Dendritic cell treated with granulocyte-macrophage colony-stimulating factor and Interleukin-4, amounts not matched to agents 40 ng/mL and 50 ng/mL, for 4 days (primary cell): ENCODE data around the gene NUDT11.
"Not testable (repeated sequence)": the region's sequence is repeated elsewhere in the genome, so short reads cannot be mapped to it uniquely, and the experiment has no call there.

Experiments
- H3K27ac Mint-ChIP-seq: one replicate; pipeline ENCODE4 v1.8.0; 2022; ENCODE audit warnings: mild to moderate bottlenecking, mixed read lengths
- H3K27me3 Mint-ChIP-seq: one replicate; pipeline ENCODE4 v1.8.0; 2022; ENCODE audit warnings: mild to moderate bottlenecking, mixed read lengths
- H3K36me3 Mint-ChIP-seq: one replicate; pipeline ENCODE4 v1.8.0; 2022; ENCODE audit warnings: low read depth, mixed read lengths
- H3K4me1 Mint-ChIP-seq: one replicate; pipeline ENCODE4 v1.8.0; 2022; ENCODE audit warnings: low read depth, mixed read lengths
- H3K4me3 Mint-ChIP-seq: one replicate; pipeline ENCODE4 v1.8.0; 2022; ENCODE audit warnings: mild to moderate bottlenecking, moderate library complexity, mixed read lengths
- H3K9me3 Mint-ChIP-seq: one replicate; pipeline ENCODE4 v1.8.0; 2022; ENCODE audit warnings: mixed read lengths
- intact Hi-C: fragments of 100-400 bp; cut with micrococcal nuclease; formaldehyde crosslinking; loops from one replicate; pipeline ENCODE4 v1.15.0; 2022

Gene NUDT11

GRCh38 chrX:51496501-51497291 is at the start of gene NUDT11:
Gene NUDT11 (minus strand): TSS chrX:51496592. CDS start chrX:51496444, 148 bp downstream.
- Mint-ChIP-seq H3K4me3 (peak within 1 kb of the TSS; percentile 78), H3K36me3 (no peaks in the 10 kb centered on the region), H3K9me3 (no peaks in the 10 kb centered on the region), H3K27ac (no peak within 1 kb of the TSS), H3K4me1 (peaks cover 6% of the 10 kb centered on the region), H3K27me3 (peaks cover 39% of the 10 kb centered on the region)
- intact Hi-C loops: no loop called here

GRCh38 chrX:51520393-51520792 is 24.0 kb upstream of the NUDT11 start:
- intact Hi-C loops: no loop called here
- Mint-ChIP-seq H3K27ac (no peak overlapping the region), H3K9me3 (no peaks in the 10 kb centered on the region), H3K4me1 (no peaks in the 10 kb centered on the region), H3K4me3 (no peak overlapping the region), H3K27me3 (no peaks in the 10 kb centered on the region), H3K36me3 (no peaks in the 10 kb centered on the region)

GRCh38 chrX:51519131-51519530 is 22.7 kb upstream of the NUDT11 start:
- H3K4me1 Mint-ChIP-seq, H3K27me3 Mint-ChIP-seq, H3K36me3 Mint-ChIP-seq, H3K9me3 Mint-ChIP-seq, H3K4me3 Mint-ChIP-seq, H3K27ac Mint-ChIP-seq, intact Hi-C loops: not testable (repeated sequence)

- H3K9me3 Mint-ChIP-seq: no peaks in the 10 kb centered on the region
- intact Hi-C loops: no loop called here
Observed at GRCh38 chrX:51507551-51507950, 11.2 kb upstream of the NUDT11 start.

GRCh38 chrX:51495701-51496488 is 497 bp downstream of the NUDT11 start:
- H3K27me3 Mint-ChIP-seq: peaks cover 39% of the 10 kb centered on the region
- H3K4me1 Mint-ChIP-seq, H3K9me3 Mint-ChIP-seq, H3K36me3 Mint-ChIP-seq, H3K27ac Mint-ChIP-seq, intact Hi-C loops: not testable (repeated sequence)
- H3K4me3 Mint-ChIP-seq: peak overlapping the region; percentile 78

More at GRCh38 chrX:51507551-51507950, 11.2 kb upstream of the NUDT11 start:
- H3K27ac Mint-ChIP-seq: no peak overlapping the region
- no peak overlapping the region for H3K4me3 Mint-ChIP-seq
- H3K36me3 Mint-ChIP-seq: no peaks in the 10 kb centered on the region
- no peaks in the 10 kb centered on the region for H3K4me1 Mint-ChIP-seq
- H3K27me3 Mint-ChIP-seq: no peaks in the 10 kb centered on the region

- Mint-ChIP-seq H3K4me1 (peaks cover 6% of the 10 kb centered on the region), H3K27me3 (peaks cover 37% of the 10 kb centered on the region), H3K4me3 (no peak overlapping the region), H3K36me3 (no peaks in the 10 kb centered on the region), H3K27ac (no peak overlapping the region), H3K9me3 (no peaks in the 10 kb centered on the region)
- intact Hi-C loops: no loop called here
Observed at GRCh38 chrX:51494409-51494808, 2.0 kb downstream of the NUDT11 start.

GRCh38 chrX:51487960-51488267 is 8.5 kb downstream of the NUDT11 start:
- Mint-ChIP-seq H3K4me3 (no peak overlapping the region), H3K4me1 (no peaks in the 10 kb centered on the region), H3K9me3 (no peaks in the 10 kb centered on the region), H3K27me3 (peaks cover 2% of the 10 kb centered on the region), H3K27ac (no peak overlapping the region), H3K36me3 (no peaks in the 10 kb centered on the region)
- intact Hi-C loops: no loop called here

- intact Hi-C loops: no loop called here
- no peaks in the 10 kb centered on the region for H3K36me3 Mint-ChIP-seq
- H3K27me3 Mint-ChIP-seq: no peaks in the 10 kb centered on the region
- H3K27ac Mint-ChIP-seq: no peak overlapping the region
- H3K4me3 Mint-ChIP-seq: no peak overlapping the region
- no peaks in the 10 kb centered on the region for H3K4me1 Mint-ChIP-seq
- no peaks in the 10 kb centered on the region for H3K9me3 Mint-ChIP-seq
Observed at GRCh38 chrX:51484616-51485015, 11.8 kb downstream of the NUDT11 start.

- H3K4me1 Mint-ChIP-seq, H3K9me3 Mint-ChIP-seq, H3K27me3 Mint-ChIP-seq, H3K4me3 Mint-ChIP-seq, intact Hi-C loops, H3K36me3 Mint-ChIP-seq, H3K27ac Mint-ChIP-seq: not testable (repeated sequence)
Observed at GRCh38 chrX:51482411-51482810, 14.0 kb downstream of the NUDT11 start.

GRCh38 chrX:51476930-51477329 is 19.5 kb downstream of the NUDT11 start:
- Mint-ChIP-seq H3K9me3 (no peaks in the 10 kb centered on the region), H3K27me3 (no peaks in the 10 kb centered on the region), H3K4me3 (no peak overlapping the region), H3K27ac (no peak overlapping the region), H3K4me1 (no peaks in the 10 kb centered on the region), H3K36me3 (no peaks in the 10 kb centered on the region)
- intact Hi-C loops: no loop called here

- no peaks in the 10 kb centered on the region for H3K27me3 Mint-ChIP-seq
- H3K9me3 Mint-ChIP-seq: no peaks in the 10 kb centered on the region
- H3K27ac Mint-ChIP-seq: no peak overlapping the region
- no peaks in the 10 kb centered on the region for H3K36me3 Mint-ChIP-seq
- intact Hi-C loops: no loop called here
- H3K4me3 Mint-ChIP-seq: no peak overlapping the region
- H3K4me1 Mint-ChIP-seq: no peaks in the 10 kb centered on the region
Observed at GRCh38 chrX:51463322-51463721, 33.1 kb downstream of the NUDT11 start.

GRCh38 chrX:51461053-51462044 is 35.0 kb downstream of the NUDT11 start:
- Mint-ChIP-seq H3K36me3 (no peaks in the 10 kb centered on the region), H3K4me3 (no peak overlapping the region), H3K9me3 (no peaks in the 10 kb centered on the region), H3K27me3 (no peaks in the 10 kb centered on the region), H3K27ac (no peak overlapping the region), H3K4me1 (no peaks in the 10 kb centered on the region)
- intact Hi-C loops: no loop called here

- Mint-ChIP-seq H3K36me3 (no peaks in the 10 kb centered on the region), H3K27ac (no peak overlapping the region), H3K27me3 (no peaks in the 10 kb centered on the region), H3K9me3 (no peaks in the 10 kb centered on the region), H3K4me1 (no peaks in the 10 kb centered on the region), H3K4me3 (no peak overlapping the region)
- intact Hi-C loops: no loop called here
Observed at GRCh38 chrX:51459125-51459524, 37.3 kb downstream of the NUDT11 start.

- Mint-ChIP-seq H3K4me1 (no peaks in the 10 kb centered on the region), H3K27ac (no peak overlapping the region), H3K27me3 (no peaks in the 10 kb centered on the region), H3K36me3 (no peaks in the 10 kb centered on the region), H3K4me3 (no peak overlapping the region), H3K9me3 (no peaks in the 10 kb centered on the region)
- intact Hi-C loops: no loop called here
Observed at GRCh38 chrX:51456814-51457213, 39.6 kb downstream of the NUDT11 start.
